NCI-H510A treated with DMSO at 0.1 percent for 48 hours (cell line): ENCODE results near the gene LMTK2.

Experiments used
- DNase-seq: peaks from one replicate; lab custom pipeline; 2025; lab: John Stamatoyannopoulos, UW

Gene LMTK2

GRCh38 chr7:98234429-98235147 is 127.9 kb downstream of the LMTK2 start:
- no peak for DNase-seq

GRCh38 chr7:98235901-98236300 is 129.2 kb downstream of the LMTK2 start:
- no peak for DNase-seq

- DNase-seq = no peak
Observed at GRCh38 chr7:98236355-98237185, 129.9 kb downstream of the LMTK2 start.

GRCh38 chr7:98238076-98238475 is 131.4 kb downstream of the LMTK2 start:
- no peak for DNase-seq

GRCh38 chr7:98238976-98239375 is 132.3 kb downstream of the LMTK2 start:
- DNase-seq = no peak

DNA sequence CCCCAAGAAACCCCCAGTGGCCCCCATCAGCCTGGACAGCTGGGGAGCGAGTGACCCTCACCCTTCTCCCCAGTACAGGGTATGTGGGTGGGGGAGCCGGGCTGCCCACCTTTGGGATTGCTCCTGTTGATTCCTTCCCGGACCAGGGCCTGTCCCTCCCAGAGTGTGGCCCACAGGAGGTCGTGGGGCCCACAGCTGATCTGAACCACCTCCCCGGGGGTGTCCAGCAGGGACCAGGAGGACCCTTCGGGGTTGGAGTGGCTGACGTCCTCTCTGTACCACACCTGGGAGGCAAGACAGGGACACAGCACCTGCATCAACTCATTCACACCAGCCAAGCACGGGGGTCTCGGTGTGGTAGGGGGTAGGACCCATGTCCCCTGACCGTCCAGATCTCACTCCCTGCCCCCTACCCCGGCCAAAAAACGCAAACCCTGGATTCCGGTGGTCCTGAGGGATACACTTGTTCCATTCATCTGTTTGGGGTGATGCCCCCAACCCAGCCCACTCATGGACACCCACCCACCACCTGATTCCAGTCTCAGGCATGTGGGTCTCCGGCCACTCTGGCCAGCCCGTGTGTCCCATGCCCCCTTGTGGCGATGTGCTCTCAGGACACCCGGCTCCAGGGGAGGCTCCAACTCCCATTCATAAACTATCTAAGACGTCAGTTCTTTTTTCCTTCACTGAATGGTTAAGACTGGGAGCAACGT is 134.5 kb downstream of the LMTK2 start:
- peak; percentile 1 for DNase-seq

DNA sequence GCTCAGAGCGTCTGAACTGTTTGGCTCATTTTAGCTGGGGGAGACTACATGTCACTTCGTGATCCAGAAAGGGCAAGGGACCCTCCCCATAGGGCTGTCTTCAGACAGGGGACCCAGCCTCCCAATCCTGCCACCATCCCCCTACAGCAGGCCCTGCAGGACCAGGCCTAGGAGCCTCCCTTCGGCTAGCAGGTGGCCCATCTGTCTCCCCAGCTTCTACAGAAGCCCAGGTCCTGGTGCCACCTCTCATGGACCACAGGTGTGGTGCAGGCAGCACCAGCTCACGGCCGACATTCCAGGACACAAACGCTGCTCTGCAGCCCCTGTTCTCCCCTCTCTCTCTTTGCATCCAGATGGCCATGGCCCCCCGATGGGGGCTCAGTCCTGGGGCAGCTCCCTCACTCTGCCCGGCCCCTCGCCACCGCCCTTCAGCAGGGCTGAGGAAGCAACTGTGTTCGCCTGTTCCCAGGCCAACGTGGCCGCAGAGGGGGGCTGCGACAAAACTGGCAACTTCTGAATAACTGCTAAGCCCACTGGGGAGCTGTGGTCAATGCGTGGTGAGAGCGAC is 135.1 kb downstream of the LMTK2 start:
- DNase-seq = no peak

DNA sequence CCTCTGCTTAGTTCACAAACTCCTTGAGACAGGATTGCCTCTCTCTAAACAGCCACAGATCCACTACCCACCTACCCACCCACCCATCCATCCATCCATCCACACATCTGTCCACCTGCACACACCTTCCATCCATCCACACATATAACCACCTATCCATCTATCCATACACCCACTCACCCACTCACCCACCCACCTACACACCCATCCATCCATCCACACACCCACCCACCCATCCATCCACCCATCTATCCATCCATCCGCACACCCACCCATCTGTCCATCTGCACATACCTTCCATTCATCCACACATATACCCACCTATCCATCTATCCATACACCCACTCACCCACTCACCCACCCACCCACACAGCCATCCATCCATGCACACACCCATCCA is 135.7 kb downstream of the LMTK2 start:
- no peak for DNase-seq

GRCh38 chr7:98242934-98243333 is 136.3 kb downstream of the LMTK2 start:
- no peak for DNase-seq

GRCh38 chr7:98244871-98245270 is 138.2 kb downstream of the LMTK2 start:
- no peak for DNase-seq

DNA sequence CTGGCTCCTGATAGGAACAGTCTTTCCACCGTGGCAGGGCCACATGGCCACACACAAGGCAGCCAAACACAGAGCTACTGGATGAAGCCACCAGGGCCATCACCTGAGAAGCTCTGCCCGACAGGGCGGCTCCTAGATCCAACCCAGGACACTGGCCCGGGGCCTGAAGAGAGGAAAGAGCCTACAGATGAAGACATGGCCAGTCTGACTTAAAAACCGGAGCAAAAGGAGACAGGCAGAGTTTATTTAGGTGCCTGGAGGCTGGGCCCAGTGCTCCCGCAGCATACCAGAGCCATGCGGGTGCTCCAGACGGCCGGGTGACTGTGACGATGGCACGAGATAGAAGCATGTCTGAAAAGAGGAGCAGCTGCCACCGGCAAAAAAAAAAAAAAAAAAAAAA is 141.5 kb downstream of the LMTK2 start:
- no peak for DNase-seq

DNA sequence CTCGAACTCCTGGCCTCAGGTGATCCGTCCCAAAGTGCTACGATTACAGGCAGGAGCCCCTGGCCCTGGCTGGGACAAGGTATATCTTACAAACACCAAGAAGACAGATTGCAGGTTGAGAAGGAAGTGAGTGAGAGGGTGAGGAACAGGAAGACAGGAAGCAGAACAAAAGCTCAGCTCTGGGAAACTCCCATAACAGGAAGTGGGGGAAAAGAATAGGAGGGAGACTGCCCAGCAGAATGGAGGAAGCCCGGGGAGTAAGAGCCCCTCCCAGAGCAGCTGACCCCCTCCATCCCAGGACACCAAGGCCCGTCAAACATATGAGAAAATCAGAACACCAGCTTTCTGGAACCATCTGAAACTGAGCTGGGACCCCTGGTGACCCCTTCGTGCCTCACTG is 142.4 kb downstream of the LMTK2 start:
- no peak for DNase-seq

DNA sequence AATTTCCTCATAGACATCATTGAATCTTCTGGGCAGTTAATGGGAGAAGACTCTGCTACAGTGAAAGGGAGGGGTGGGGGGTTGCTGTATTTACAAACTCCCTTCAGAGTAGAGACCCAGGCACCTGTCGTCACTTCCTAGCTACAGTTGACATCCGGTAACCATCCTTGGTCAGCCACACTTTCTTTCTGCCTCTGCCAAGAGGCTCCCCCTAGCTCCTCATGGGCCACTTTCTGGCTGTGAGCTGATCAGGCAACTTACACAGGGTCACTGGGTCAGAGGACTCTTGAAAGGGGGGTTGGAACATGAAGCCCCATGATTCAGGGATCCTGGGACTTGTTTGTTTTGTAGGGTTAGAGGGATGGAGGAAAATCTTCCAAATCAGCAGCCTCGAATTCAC is 144.1 kb downstream of the LMTK2 start:
- peak; percentile 28 for DNase-seq

DNA sequence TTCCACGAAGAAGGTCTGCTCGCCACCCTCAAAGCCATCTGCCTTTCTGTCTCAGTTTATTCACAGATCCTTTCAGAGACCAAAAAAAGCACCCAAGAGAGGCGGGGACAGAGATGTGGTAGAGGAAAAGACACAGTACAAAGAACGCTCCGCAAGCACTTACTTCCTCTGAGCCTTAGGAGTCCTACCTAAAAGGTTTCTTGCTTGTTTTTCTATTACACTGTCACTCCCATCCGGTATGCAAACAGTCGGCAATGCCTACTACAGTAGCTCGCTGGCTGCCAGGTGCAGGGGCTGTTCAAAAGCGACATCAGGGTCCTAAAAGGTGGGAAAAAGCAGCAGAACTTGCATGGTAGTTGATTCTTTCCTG is 144.6 kb downstream of the LMTK2 start:
- DNase-seq = no peak

DNA sequence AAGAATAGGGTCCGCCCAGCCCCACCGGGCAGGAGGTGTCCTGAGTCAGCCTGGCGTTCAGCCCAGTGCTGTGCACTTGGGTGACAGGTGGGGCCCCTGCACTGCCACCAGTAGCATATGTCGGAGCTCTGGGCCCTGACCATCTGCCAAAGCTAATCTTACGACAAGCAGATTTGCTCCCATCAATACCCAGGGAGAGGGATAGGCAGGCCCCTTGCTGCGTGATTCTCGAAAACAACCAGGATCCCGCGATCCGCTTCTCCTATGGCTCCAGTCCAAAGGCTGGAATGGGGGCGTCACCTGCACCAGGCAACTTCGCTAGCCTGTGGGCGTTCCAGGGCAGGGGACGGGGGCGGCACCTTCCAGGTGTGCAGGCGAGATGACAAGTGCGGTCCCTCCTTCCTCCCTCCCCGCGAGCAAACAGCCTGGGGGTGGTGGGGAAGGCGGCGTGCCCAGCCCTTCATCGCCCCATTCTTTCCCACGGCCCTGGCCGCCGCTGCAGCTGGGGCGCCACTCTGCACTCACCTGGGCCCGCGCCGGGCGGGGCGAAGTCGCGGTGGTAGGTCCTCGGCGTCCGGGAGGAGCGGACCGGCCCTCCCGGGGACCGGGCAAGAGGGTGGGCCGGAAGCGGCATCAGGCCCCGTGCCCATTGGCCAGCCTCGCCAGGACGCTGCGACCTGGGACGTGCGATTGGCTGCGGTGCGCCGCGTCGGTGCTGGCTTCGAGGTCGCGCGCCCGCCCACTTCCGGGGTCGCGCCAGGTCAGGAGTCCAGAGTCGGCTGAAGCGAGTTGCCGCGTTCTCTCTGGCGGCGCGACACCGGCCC is 145.2 kb downstream of the LMTK2 start, which contains the start of gene TECPR1:
Gene TECPR1, minus strand, starts transcription at position 632 of the 824 bp plus-strand sequence. CDS start 6,086 bp downstream, outside the sequence.
- peak; percentile 75 for DNase-seq

DNA sequence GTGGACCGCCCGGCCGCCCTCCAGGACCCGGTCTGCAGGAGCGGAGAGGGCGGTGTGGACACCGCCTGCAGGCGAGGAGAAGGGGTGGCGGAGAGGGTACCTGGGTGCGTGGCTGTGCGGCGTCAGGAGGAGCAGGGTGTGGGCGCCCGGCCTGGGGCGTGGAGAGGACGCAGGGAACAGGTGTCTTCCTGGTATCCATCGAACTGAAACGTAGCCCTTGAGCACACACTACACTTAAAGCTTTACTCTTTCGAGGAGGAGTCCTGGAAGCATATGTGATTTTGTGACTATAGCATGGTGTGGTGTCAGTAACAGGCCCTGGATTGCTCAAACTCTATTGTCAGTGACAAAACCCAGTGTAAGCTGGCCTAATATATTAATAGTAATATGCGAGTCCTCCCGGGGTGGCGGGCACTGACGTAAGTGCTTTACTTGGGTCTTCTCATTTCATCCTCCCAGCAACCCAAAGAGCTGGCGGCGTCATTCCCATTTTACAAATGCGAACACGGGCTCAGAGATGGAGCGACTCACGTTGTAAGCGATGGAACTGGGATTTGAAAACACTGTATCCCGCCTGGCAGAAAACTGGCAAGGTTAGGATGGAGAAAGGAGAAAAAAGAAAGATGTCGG is 145.9 kb downstream of the LMTK2 start:
- peak; percentile 24 for DNase-seq

DNA sequence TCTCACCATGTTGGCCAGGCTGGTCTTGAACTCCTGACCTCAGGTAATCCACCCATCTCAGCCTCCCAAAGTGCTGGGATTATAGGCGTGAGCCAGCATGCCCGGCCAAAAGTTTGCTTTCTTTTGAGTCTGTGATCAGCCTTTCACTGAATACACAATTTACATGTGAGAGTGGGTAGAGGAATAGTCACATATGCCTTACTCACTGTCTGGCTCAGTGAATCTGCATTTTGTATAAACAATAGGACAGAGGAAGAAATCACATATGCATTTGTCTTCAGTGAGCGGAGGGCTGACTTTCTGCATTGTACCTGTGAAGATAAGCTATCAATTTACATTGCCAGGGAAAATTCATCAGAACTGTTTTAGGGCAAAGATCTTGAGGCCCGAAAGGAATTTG is 147.9 kb downstream of the LMTK2 start:
- DNase-seq = no peak

- DNase-seq = no peak
Observed at GRCh38 chr7:98254951-98255610, 148.4 kb downstream of the LMTK2 start.

DNA sequence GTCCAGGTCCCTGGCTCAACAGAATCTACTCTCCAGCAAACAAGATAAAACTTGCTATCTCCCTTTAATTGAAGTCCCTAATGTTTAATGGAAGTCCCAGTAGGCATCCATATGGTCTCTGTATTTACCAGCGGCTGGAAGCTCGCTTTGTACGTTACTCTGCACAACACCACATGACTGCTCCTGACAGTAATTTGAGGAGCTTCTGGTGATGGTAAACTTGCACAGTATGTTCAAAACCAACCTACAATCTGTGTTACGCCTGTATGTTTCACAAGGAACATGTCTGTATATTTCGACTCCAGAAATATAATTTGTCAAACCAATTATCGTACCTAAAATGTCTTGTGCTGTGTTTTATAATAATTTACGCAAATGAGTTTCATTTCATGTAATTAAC is 149.8 kb downstream of the LMTK2 start:
- DNase-seq = no peak

- DNase-seq = no peak
Observed at GRCh38 chr7:98257701-98258100, 151.0 kb downstream of the LMTK2 start.
